Transverse colon (tissue), 4 donors: ENCODE data around the gene BMPR1B.

Experiments used
- EP300 ChIP-seq: sonication (generic); formaldehyde crosslinking; IDR thresholded peaks from one replicate; pipeline ENCODE4 v1.6.1; 2017; ENCODE audit warnings: antibody characterized with exemption, low read depth
- POLR2AphosphoS5 ChIP-seq, 3 donors: sonication (generic); formaldehyde crosslinking; IDR thresholded peaks; one replicate each; pipeline ENCODE4 v1.6.1; 2016; ENCODE audit warnings: antibody characterized with exemption in 3 of 3
- TF ChIP-seq, protein P1 (sequence below), 5 experiments: fragments of 200-600 bp in 3 of 5; fragments of 450-650 bp in 2 of 5; sonication (generic) in 3 of 5; IDR thresholded peaks; 1 replicate in 2 of 5; 2 replicates in 3 of 5; pipeline ENCODE4 v1.5.1; 2016 to 2017; ENCODE audit warnings: antibody characterized with exemption in 5 of 5, inconsistent platforms in 3 of 5, mild to moderate bottlenecking in 2 of 5, moderate library complexity in 1 of 5

DNA sequence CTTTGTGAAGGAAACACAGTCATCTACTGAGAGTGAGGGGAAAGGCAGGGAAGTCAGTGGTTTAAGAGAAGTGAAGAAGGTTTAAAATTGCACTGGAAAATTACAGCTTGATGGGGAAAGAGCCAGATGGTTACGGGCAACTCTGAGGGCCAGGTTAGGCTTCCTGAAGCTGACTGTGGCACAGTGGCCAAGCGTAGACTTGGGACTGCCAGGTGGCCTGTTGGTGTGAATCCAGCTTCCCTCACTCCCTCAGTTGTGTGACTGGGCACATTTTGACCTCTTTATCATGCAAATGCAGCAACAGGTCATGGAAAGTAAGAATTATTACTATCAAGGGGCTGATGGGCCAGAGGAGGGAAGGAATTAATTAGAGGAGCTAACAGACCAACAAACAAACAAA is 400.9 kb downstream of the BMPR1B start:
- TF ChIP-seq, protein P1, sequence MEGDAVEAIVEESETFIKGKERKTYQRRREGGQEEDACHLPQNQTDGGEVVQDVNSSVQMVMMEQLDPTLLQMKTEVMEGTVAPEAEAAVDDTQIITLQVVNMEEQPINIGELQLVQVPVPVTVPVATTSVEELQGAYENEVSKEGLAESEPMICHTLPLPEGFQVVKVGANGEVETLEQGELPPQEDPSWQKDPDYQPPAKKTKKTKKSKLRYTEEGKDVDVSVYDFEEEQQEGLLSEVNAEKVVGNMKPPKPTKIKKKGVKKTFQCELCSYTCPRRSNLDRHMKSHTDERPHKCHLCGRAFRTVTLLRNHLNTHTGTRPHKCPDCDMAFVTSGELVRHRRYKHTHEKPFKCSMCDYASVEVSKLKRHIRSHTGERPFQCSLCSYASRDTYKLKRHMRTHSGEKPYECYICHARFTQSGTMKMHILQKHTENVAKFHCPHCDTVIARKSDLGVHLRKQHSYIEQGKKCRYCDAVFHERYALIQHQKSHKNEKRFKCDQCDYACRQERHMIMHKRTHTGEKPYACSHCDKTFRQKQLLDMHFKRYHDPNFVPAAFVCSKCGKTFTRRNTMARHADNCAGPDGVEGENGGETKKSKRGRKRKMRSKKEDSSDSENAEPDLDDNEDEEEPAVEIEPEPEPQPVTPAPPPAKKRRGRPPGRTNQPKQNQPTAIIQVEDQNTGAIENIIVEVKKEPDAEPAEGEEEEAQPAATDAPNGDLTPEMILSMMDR (IDR thresholded peaks at IDR 0.05), result no peak
- TF ChIP-seq EP300 (no peak), POLR2AphosphoS5 (IDR thresholded peaks at IDR 0.05) (no peak)
